HG02588 (cell line): ENCODE data around the gene LHFPL2.
"Not testable (repeated sequence)": the region's sequence is repeated elsewhere in the genome, so short reads cannot be mapped to it uniquely, and the experiment has no call there.

Source experiments
- ATAC-seq: cut with Tn5 transposase; IDR thresholded peaks from one replicate; pipeline ENCODE4 v1.9.1; 2021; ENCODE audit warnings: mild to moderate bottlenecking, moderate library complexity; ENCODE audit not compliant: unreplicated experiment

LHFPL2 gene

DNA sequence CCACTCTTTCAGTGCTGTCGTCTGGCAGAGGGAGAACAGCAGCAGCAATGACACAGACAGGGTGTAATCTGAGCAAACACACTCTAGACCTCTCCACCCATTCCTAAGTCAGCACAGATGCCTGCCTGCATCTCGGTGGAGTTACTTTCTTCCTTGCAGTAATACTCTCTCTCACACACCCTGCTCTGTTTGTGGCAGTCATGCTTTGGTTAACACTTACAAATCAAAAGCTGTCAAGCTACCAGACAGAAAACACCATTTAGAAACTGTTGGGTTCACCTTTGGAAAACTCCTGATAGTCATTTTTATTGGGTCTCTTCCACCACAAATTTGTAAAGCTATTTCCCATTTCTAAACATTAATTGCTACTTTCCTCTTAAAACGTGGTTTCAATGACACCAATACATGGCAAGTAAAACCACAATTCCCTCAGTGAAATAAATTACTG is 27.3 kb downstream of the LHFPL2 start:
- ATAC-seq, result no peak

DNA sequence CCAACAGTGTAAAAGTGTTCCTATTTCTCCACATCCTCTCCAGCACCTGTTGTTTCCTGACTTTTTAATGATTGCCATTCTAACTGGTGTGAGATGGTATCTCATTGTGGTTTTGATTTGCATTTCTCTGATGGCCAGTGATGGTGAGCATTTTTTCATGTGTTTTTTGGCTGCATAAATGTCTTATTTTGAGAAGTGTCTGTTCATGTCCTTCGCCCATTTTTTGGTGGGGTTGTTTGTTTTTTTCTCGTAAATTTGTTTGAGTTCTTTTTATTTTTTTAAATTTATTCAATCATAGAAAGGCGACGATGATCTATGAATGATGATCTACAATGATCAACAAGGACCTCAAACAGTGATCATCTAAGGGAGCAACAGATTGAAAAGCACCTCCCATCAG is 28.5 kb downstream of the LHFPL2 start:
- not testable (repeated sequence) for ATAC-seq

DNA sequence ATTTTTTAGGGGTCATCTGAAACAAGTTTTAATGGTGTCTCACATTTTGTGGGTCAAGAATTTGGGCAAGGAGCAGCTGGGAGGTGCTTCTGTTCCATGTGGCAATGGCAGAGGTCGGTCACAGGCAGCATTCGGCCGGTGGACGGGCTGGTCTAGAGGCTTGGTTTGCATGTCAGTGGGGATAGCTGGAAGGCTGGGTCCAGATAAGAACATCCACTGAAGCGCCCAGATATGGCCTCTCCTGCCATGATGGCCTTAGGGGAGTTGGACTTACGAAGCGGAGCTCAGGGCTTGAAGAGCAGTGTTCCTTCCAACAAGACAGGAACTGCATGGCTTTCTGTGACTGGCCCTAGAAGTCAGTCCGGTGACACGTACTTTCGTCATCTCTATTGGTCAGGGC is 30.3 kb downstream of the LHFPL2 start:
- no peak for ATAC-seq

DNA sequence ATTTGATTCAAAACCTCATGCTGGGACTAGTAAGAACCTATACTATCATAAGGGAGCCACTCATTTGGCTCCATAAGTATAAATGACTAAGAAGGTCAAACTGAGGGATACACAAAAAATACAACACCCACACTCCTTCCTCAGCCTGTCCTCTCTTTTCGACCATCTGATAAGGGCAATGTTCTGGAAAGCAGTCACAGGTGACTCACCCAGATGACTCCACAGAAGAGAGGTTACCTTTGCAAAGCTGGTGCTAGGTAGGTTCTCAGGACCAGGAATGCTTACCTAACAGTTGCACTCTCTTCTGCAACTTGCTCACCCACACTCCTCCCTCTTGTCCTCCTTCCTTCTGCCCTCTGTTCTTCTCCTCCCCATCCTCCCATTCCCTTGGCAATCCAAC is 32.9 kb downstream of the LHFPL2 start:
- no peak for ATAC-seq

DNA sequence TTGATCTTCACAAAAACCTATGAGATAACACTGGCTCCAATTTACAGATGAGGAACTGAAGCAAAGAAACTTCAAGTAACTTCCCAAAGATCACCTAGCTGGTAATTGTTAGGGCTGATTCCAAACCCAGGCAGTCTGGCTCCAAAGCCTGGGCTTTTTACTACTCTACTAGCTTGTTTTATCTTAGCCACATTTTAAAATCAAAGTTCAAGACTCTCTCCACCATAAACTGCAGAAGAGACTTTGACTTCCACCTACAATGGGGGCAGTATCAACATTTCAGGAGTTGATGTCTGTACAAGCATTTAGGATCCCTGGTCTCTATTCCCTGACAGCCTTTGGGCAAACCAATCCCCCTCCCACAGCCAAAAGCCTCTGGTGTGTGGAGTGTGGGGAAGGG is 33.8 kb downstream of the LHFPL2 start:
- ATAC-seq, result no peak

DNA sequence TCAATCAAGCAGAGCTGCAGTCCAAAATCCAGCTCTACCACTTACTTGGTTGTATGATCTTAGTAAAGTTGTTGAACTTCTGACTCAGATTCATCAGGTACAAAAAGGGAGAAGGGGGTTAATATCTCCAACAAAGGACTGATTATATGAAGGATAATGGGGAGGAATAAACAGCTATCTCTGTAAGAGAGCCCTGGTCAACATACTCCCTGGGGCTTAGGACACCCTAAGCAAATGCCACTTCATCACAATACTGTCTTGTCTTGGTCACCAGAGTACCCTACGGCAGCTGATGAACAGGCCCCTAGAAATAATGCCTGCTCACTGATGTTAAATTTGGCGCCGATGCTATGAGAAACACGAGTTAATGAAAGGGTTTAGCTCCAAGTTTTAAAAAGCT is 34.8 kb downstream of the LHFPL2 start:
- no peak for ATAC-seq

DNA sequence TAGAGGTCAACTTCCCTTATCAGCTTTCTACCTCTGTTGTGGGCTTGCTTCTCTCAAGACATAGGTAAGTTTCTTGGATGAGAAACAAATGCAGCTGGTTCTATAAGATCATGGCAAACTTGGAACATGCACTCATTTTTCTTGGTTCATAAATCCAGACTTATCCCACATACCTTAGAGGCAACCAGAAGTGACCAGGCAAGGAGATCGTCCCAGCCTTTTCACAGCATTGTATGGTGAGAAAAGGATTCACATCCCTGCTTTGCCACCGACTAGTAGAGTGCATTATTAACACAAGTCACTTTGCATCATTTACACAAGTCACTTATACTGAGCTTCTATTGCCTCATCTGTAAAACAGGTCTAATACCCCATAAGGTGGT is 35.4 kb downstream of the LHFPL2 start:
- ATAC-seq, result no peak

DNA sequence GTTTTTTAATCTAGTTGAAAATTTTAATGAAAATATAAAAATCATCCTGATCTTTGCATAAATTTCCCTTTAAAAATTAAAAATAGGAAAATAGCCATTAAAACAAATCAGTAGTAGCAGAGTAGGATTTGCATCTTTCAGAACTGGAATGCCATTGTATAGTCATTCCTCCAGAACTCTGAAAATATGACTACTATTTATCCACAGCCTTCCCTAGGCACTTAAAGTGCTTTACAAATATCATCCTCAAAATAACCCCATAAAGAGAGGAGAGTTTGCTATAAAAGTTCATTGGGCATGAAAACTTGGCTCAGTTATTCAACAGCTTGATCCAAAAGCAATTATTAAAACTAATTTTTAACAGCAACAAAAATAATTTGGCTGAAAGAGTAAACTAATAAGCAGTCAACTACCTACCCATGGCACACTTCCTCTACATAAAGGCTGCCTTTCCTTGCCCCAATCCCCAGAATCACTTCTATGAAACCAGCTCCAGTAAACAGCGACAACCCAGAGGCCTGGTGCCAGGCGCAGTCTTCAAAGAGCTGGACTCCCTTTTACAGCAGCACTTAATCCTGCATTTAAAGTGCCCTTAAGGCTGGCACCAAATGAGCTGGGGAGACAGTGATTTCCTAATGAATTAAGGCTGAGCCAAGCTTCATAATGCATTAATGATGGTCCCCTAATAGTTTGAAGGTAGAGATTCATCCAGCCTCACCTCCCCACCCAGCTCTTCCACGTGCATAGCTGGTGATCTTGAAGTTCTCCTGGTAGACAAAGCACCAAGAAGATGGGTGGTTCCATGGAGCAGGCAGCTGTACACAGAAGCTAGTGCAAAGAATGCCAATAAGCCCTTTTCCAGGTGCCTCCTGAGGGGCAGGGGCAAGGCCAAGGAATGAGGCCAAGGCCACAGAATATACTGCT is 36.1 kb downstream of the LHFPL2 start:
- no peak for ATAC-seq

DNA sequence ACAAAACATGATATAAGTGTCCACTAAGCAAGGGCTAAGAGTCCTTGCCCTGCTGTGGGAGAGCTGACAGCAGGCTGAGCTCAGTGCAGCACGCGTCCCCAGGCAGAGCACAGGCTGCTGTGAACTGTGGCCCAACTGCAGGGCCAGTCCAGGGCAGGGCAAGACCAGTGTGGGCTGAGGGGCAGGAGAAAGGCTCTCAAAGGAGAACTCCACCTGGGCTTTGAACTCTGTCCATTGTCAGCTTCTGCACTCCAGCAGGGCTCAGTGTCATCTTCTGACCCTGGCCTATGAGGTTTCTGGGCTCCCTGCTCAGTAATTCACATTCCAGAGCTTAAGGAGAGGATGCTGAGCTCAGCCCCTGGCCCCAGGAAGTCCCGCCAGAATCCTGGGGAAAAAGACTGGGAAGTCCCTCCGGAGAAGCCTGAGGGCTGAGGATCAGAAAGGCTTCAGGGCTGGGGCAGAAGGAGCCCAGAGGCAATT is 37.4 kb downstream of the LHFPL2 start:
- ATAC-seq, result no peak

DNA sequence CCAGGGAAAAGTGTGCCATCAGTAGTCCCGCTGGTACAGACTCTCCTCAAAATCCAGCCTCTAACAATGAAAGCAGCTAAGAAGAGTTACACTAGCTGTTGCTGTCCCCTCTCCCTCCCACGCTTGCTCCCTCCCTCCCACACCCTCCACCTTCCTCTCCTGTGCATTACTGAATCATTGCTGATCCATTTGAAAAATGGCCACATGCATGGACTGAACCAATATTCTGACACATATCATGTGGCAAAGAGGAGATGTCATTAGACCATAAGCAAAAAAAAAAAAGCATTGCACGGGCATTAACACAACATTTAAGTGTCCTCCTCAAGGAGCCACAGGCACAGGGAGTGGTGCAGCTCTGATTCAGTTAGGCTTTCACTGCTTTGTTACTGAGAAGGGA is 37.9 kb downstream of the LHFPL2 start:
- ATAC-seq, result no peak

DNA sequence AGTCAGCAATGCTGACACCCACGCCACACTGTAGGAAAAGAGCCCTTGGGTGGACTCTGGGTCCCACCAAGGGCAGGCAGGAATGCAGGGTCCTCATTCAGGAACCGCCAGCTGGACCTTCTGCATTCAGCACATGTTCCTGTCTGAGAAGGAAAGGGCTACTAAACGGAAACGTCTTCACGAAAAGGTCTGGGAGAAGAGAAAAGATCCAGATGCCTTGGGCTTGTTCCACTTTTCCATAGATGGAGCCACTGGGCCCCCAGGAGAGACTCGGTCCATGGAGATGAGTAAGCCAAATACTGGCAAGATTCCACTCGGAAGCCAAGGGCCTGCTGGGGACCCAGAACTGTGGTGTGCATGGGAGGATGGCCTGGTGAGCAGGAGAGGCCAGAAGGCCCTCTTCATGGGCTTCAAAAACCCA is 38.4 kb downstream of the LHFPL2 start:
- no peak for ATAC-seq

DNA sequence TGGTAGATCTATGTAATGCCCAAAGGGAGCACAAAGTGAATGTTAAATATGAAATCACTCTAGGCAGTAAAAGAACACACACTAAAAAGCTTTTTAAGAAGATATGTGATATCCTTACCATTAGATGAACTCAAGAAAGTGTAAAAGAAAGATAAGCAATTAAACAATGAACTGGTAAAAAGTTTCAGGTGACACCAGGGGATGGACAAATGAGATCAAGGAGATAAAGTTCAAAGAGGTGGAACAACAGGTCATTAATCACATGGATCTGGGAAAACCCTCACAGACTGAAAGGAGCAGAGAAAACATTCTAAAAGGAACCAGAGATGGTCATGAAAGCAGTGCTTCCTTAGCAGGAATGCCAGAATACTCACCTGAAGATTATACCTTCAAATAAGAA is 40.7 kb downstream of the LHFPL2 start:
- ATAC-seq, result no peak

DNA sequence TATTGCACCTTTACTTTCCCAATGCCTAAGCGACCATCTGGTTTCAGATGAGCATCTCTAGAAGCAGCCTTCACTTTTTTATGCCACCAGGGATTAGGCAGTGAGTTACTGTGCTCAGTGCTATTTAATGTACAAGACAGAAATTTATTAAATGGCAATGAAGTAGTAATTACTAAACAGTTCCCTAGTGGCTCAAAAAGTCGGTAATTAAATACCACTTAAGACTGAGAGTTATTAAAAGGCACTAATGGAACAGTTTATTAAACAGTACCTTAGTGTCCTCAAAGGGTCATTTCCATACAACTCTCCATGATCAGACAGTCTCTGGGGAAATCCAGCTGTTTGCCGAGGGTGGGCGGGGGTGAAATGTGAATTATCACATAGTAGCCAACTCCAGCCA is 42.3 kb downstream of the LHFPL2 start:
- no peak for ATAC-seq

DNA sequence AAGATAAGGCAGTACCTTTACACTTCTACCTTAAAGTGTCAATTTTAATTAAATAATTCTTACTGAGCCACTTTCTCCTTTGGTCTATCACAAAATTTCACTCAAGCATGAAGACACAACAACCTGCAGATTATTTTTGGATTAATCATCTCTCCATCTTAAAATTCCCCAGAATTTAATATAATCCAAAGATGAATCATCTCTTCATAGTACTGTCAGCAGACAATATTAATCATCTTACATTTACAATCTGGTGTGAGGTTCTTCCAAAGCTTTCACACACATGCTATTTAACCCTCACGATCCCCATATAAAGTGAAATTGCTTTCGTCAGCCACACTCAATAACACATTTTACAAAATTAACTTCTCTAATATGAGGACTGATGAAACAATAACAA is 43.0 kb downstream of the LHFPL2 start:
- ATAC-seq, result no peak

DNA sequence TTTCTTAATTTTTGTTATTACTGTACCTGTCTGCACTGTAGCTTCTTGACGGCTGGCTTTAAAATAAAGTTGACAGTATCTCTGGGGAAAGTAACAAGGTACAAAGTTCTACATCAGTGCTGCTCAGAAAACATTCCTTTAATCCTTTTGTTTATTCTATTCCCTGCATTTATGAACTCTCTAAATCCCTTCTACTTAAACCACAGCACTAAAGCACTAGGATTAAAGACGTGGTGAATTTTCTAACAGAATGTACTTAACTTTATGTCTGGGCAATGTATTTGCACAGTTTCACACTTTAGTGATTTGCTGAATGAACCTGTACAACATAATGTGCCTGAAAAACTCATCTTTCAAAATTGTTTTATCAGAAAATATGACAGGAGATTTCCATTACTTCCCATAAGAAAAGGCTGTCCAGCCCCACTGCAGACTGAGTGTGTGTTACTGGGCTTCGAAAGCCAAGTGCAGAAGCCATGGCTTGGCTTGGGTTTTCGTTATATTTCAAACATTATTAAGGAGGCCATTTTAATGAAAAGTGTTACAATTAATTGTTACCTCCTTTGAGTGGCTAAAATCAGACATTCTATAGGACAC is 43.8 kb downstream of the LHFPL2 start:
- no peak for ATAC-seq

DNA sequence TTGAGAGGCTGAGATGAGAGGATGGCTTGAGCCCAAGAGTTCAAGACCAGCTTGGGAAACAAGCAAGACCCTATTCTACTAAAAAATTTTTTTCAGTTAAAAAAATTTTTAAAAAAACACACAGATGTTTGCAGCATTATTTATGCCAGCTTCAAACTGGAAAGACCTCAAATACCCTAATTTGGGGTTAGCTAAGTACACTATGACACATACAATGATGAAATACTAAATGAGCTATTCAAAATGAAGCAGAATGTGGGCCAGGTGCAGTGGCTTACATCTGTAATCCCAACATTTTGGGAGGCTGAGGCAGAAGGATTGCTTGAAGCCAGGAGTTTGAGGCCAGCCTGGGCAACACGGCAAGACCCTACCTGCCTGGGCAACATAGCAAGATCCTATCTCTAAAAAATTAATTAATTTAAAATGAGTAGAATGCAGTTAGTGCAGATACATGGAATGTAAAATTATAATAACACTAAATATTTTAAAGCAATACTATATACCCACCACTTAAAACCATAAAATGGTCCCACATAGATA is 44.9 kb downstream of the LHFPL2 start:
- ATAC-seq, result no peak

DNA sequence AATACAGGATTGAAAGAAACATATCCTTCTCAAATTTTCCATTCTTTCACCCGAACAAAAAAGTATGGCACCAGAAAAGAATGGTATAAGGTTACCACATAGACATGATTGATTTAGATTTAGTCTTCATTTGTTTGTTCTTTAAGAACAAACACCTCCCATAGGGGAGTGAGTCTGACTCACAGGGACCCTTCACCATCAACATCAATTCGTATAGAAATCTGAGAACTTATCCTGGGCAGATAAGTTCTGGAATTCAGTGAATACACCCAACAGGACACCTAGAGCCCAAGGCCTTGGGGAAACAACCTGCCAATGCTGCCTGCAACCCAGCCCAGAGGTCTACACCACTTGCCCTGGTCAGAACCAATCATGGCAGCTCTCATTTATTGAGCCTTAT is 46.2 kb downstream of the LHFPL2 start:
- no peak for ATAC-seq

DNA sequence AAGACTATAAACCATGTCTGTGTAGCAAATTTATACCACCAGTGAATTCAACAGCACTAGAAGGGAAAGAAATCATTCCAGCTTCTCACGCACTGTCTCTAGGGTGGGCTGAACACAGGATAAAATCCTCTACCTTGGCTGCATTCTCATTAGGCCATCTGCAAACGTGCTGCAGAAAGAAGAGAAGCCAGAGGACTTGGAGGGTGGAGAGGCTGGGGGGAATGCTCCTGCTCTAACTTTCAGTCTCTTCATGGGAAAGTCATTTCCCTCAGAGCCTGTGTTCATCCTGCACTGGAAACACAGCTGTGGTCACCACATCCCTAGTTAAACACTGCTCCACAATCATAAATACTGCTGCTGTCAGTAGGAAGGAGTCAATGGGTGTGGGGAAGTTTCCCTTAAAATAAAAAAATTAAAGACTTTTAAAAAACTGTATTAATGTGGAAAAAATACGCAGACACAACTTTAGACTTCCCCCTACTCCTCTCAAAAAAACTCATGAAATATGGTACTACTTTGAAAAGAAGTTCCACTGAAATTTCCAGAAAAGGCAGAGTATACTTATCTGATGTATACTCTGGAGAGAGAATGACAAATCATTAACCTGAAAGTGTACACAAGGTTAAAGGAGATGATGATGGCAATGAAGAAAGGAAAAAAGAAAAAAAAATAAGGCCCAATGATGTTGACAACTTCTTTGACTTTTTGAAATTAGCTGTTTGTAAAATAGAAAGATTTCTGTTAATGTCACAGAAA is 46.8 kb downstream of the LHFPL2 start:
- ATAC-seq, result no peak

DNA sequence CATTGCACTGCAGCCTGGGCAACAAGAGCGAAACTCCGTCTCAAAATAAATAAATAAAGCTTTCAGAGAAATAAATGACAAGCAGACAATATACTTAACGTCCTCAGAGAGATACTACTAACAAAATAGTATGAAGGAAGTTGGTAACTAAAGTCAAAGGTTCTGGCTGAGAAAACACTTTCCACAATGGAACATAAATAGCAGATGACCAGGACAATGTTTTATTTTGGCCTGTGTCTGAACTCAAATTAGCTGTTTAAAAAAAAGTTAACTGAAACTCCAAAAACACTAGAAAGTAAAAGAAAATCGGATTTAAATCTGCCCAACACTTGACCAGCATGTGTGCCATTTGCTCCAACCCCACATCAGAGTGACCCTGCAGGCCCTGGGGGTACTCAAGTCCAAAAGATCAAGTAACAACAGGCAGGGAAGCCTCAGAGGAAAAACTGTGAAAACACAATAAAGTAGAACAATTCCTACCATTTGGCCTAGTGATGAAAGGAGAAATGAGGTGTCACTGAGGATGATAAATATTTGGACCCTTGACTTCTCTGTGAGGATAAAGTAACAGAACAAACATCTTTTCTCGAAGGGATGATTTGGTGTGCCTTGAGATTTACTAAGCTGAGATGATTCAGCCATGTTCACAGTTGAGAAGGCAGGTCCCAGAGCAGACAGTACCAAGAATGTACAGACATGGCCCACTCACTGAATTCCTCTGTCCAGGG is 47.7 kb downstream of the LHFPL2 start:
- ATAC-seq, result no peak

DNA sequence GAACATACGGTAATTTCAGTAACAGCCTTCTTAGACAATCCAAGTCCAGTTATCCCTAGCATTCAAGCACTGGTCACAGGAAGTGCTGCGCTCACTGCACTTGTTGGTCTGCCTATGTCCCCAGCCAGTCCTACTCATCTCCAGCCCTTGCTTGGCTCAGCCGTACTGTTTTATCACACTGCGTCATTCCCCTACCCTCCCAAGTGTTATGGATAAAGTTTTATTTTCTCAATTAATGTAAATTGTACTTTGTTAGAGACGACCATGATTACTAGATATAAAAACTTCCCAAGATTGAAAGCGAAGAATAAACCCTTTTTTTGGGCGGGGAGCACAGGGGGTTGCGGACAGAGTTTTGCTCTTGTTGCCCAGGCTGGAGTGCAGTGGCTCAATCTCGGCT is 49.6 kb downstream of the LHFPL2 start:
- ATAC-seq, result no peak

DNA sequence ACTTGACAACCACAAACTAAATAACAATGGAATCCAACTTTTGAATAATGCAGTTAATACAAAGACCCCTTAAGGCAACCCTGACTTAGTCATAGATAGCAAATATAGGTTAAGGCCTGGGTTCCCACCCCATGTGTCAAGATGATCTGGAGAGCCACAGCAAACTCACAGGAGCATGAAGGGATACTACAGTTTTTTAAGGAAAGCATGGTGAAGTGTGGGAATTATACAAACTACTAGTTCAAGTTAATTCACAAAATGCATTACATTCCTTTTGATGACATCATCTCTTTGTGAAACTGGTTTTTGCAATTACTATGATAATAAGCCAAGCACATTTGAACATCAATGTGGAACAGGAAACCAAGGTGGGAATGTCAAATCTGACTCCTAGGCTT is 50.6 kb downstream of the LHFPL2 start:
- ATAC-seq, result no peak
